ENCODE results near the gene PLCH1. TPM values are rescaled to one million over a fixed set of nuclear protein-coding genes. Genes with fewer than 3 reads are reported as not detected.

Gene PLCH1
- total RNA-seq, 4 donors from 2014 or later, result 0.29 to 12.0 (median 0.58) TPM

- H3K27ac ChIP-seq, result no peak overlapping the region
- TF ChIP-seq POLR2A (IDR thresholded peaks at IDR 0.05) (no peak), CTCF (IDR thresholded peaks at IDR 0.05) (no peak)
- intact Hi-C loops (cut with DNase I; ENCODE audit: low total_unique reads), result no loop called here
- no peak for DNase-seq
- no peak overlapping the region for H3K4me3 ChIP-seq
- no peaks in the 10 kb centered on the region for H3K4me1 ChIP-seq
- H3K9me3 ChIP-seq, result no peaks in the 10 kb centered on the region
- H3K27me3 ChIP-seq, result no peaks in the 10 kb centered on the region
- no peaks in the 10 kb centered on the region for H3K36me3 ChIP-seq
These were observed 219.5 kb downstream of the PLCH1 start for GRCh38 chr3:155525324-155525833.

GRCh38 chr3:155520463-155520862 is 224.4 kb downstream of the PLCH1 start:
- H3K4me1 ChIP-seq, result no peaks in the 10 kb centered on the region
- no peak for TF ChIP-seq CTCF (IDR thresholded peaks at IDR 0.05)
- TF ChIP-seq POLR2A (IDR thresholded peaks at IDR 0.05), result no peak
- intact Hi-C loops (cut with DNase I; ENCODE audit: low total_unique reads), result no loop called here

GRCh38 chr3:155519078-155519477 is 225.8 kb downstream of the PLCH1 start:
- Histone ChIP-seq H3K4me3 (no peak overlapping the region), H3K27me3 (no peaks in the 10 kb centered on the region), H3K4me1 (no peaks in the 10 kb centered on the region), H3K9me3 (no peaks in the 10 kb centered on the region), H3K27ac (no peak overlapping the region), H3K36me3 (no peaks in the 10 kb centered on the region)
- TF ChIP-seq POLR2A (IDR thresholded peaks at IDR 0.05) (no peak), CTCF (IDR thresholded peaks at IDR 0.05) (no peak)
- intact Hi-C loops (cut with DNase I; ENCODE audit: low total_unique reads), result no loop called here
- no peak for DNase-seq

More at GRCh38 chr3:155520463-155520862, 224.4 kb downstream of the PLCH1 start:
- Histone ChIP-seq H3K27ac (no peak overlapping the region), H3K4me3 (no peak overlapping the region), H3K36me3 (no peaks in the 10 kb centered on the region), H3K27me3 (no peaks in the 10 kb centered on the region), H3K9me3 (no peaks in the 10 kb centered on the region)
- DNase-seq, result no peak

DNA sequence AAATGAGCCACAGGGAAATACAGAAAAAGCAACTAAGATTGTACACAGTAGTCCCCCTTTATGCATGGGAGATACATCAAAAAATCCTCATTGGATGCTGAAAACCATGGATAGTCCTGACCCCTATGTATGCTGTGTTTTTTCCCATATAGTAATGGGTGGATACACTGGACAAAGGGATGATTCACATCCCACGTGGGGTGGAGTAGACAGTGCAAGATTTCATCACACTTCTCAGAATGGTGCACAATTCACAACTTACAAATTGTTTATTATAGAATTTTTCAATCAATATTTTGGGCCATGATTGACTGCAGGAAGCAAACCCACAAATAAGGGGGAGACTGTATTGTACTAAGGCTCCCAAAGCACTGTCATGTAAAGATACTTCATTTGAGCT is 227.0 kb downstream of the PLCH1 start:
- no peaks in the 10 kb centered on the region for H3K36me3 ChIP-seq

DNA sequence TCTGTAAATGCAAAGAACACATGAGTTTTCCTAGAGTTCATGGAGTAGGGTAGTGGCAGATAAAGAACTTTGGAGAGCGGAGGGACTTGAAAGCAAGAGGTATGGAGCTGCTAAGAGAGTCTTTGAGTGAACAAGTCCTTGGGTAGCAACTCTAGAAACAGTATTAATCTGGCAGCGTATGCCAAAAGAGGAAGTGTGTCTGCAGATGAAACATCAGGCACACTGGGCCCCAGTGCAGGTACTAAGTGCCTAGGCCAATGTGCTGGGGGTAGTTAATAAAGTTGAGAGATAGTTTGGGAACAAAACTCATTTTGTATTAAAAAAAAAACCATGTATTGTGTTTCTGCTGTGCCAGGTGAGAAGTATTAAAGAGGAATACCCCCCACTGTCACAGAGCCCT is 228.4 kb downstream of the PLCH1 start:
- TF ChIP-seq POLR2A (IDR thresholded peaks at IDR 0.05), result no peak
- no peak for TF ChIP-seq CTCF (IDR thresholded peaks at IDR 0.05)
- intact Hi-C loops (cut with DNase I; ENCODE audit: low total_unique reads), result no loop called here
- Histone ChIP-seq H3K4me3 (no peak overlapping the region), H3K36me3 (no peaks in the 10 kb centered on the region), H3K9me3 (no peaks in the 10 kb centered on the region), H3K27ac (no peak overlapping the region), H3K4me1 (no peaks in the 10 kb centered on the region), H3K27me3 (no peaks in the 10 kb centered on the region)
- DNase-seq, result no peak

More for the DNA sequence above, 227.0 kb downstream of the PLCH1 start:
- intact Hi-C loops (cut with DNase I; ENCODE audit: low total_unique reads), result no loop called here
- H3K27me3 ChIP-seq, result no peaks in the 10 kb centered on the region
- TF ChIP-seq CTCF (IDR thresholded peaks at IDR 0.05) (no peak), POLR2A (IDR thresholded peaks at IDR 0.05) (no peak)
- no peaks in the 10 kb centered on the region for H3K9me3 ChIP-seq
- no peak overlapping the region for H3K4me3 ChIP-seq
- no peak for DNase-seq
- H3K4me1 ChIP-seq, result no peaks in the 10 kb centered on the region
- no peak overlapping the region for H3K27ac ChIP-seq

Measured in uterus (tissue), 4 donors.